HEK293 (cell line): ENCODE results near the gene ADRA2C.

ENCODE experiments used
- CTCF ChIA-PET: fragments of 350-600 bp; formaldehyde crosslinking; extraction: SDS; loops from one replicate; lab custom pipeline; 2021; ENCODE audit warnings: antibody characterized with exemption; lab: Yijun Ruan, JAX
- POLR2A ChIA-PET: fragments of 300-600 bp; formaldehyde crosslinking; extraction: SDS; loops from one replicate; lab custom pipeline; 2020; ENCODE audit warnings: antibody characterized with exemption, inconsistent platforms; lab: Yijun Ruan, JAX
- H3K27ac ChIP-seq: fragments of 200-500 bp; sonication (Bioruptor generic); 2 replicates; pipeline ENCODE4 v1.5.1; 2014; ENCODE audit warnings: low read depth, low read length, control low read depth, inconsistent platforms; ENCODE audit errors: extremely low read depth
- H3K36me3 ChIP-seq, 2 experiments: fragments of 200-500 bp in 1 of 2; sonication (Bioruptor generic) in 1 of 2; 1 replicate in 1 of 2; 2 replicates in 1 of 2; pipeline ENCODE4 v1.5.1; 2014 to 2017; ENCODE audit warnings: inconsistent platforms in 2 of 2, low read length in 2 of 2; ENCODE audit not compliant: control insufficient read depth in 2 of 2, insufficient read depth in 1 of 2
- H3K4me1 ChIP-seq: fragments of 200-500 bp; sonication (Bioruptor generic); 2 replicates; pipeline ENCODE4 v1.5.1; 2014; ENCODE audit warnings: mild to moderate bottlenecking, low read length, inconsistent platforms; ENCODE audit not compliant: control insufficient read depth, insufficient read depth
- H3K4me3 ChIP-seq: 2 replicates; pipeline ENCODE4 v1.5.1; 2011; ENCODE audit warnings: low read depth, mild to moderate bottlenecking, control low read depth, low read length, moderate library complexity
- H3K9me3 ChIP-seq: fragments of 200-500 bp; sonication (Bioruptor generic); 2 replicates; pipeline ENCODE4 v1.5.1; 2014; ENCODE audit warnings: low read depth, low read length, inconsistent platforms; ENCODE audit not compliant: control insufficient read depth, insufficient read depth
- BCL6B ChIP-seq: fragments of 450-650 bp; formaldehyde crosslinking; IDR thresholded peaks from 2 replicates; pipeline ENCODE4 v1.5.1; 2017; ENCODE audit warnings: missing biosample characterization, missing genetic modification characterization
- EGR2 ChIP-seq: fragments of 450-650 bp; formaldehyde crosslinking; IDR thresholded peaks from 2 replicates; pipeline ENCODE4 v1.5.1; 2016; ENCODE audit warnings: low read depth, missing biosample characterization, missing genetic modification characterization
- IKZF3 ChIP-seq: fragments of 450-650 bp; IDR thresholded peaks from 2 replicates; pipeline ENCODE4 v1.5.0; 2018; ENCODE audit warnings: missing biosample characterization, mild to moderate bottlenecking, missing genetic modification characterization, moderate library complexity
- KLF9 ChIP-seq: fragments of 450-650 bp; formaldehyde crosslinking; IDR thresholded peaks from 2 replicates; pipeline ENCODE4 v1.5.1; 2016; ENCODE audit warnings: missing biosample characterization, missing genetic modification characterization, low read depth
- MZF1 ChIP-seq: fragments of 450-650 bp; formaldehyde crosslinking; IDR thresholded peaks from 2 replicates; pipeline ENCODE4 v1.5.1; 2017; ENCODE audit warnings: missing biosample characterization, missing genetic modification characterization, borderline replicate concordance
- OVOL3 ChIP-seq: fragments of 450-650 bp; formaldehyde crosslinking; IDR thresholded peaks from 2 replicates; pipeline ENCODE4 v1.5.1; 2016; ENCODE audit warnings: missing biosample characterization, missing genetic modification characterization
- YY2 ChIP-seq: fragments of 450-650 bp; formaldehyde crosslinking; IDR thresholded peaks from 2 replicates; pipeline ENCODE4 v1.5.1; 2016; ENCODE audit warnings: missing biosample characterization, missing genetic modification characterization
- ZBTB8A ChIP-seq: fragments of 450-650 bp; formaldehyde crosslinking; IDR thresholded peaks from 2 replicates; pipeline ENCODE4 v1.5.1; 2016; ENCODE audit warnings: missing biosample characterization, missing genetic modification characterization
- ZNF146 ChIP-seq: fragments of 450-650 bp; formaldehyde crosslinking; IDR thresholded peaks from 2 replicates; pipeline ENCODE4 v1.5.1; 2016; ENCODE audit warnings: missing biosample characterization, missing genetic modification characterization
- ZNF169 ChIP-seq: fragments of 450-650 bp; formaldehyde crosslinking; IDR thresholded peaks from 2 replicates; pipeline ENCODE4 v1.5.1; 2016; ENCODE audit warnings: missing biosample characterization, missing genetic modification characterization
- ZNF2 ChIP-seq: fragments of 450-650 bp; formaldehyde crosslinking; IDR thresholded peaks from 2 replicates; pipeline ENCODE4 v1.5.1; 2016; ENCODE audit warnings: missing biosample characterization, missing genetic modification characterization
- ZNF274 ChIP-seq, 2 experiments: fragments of 200-500 bp in 1 of 2; fragments of 450-650 bp in 1 of 2; sonication (Bioruptor generic) in 1 of 2; formaldehyde crosslinking in 1 of 2; IDR thresholded peaks; 2 replicates each; pipeline versions ENCODE4 v1.5.1 to v1.6.1; 2014 to 2016; ENCODE audit warnings: borderline replicate concordance in 1 of 2, inconsistent platforms in 1 of 2, low read length in 1 of 2, missing biosample characterization in 1 of 2, missing genetic modification characterization in 1 of 2
- ZNF280D ChIP-seq: fragments of 450-650 bp; formaldehyde crosslinking; IDR thresholded peaks from 2 replicates; pipeline ENCODE4 v1.5.1; 2016; ENCODE audit warnings: missing biosample characterization, missing genetic modification characterization
- ZNF391 ChIP-seq: fragments of 450-650 bp; formaldehyde crosslinking; IDR thresholded peaks from 2 replicates; pipeline ENCODE4 v1.5.1; 2016; ENCODE audit warnings: low read depth, missing biosample characterization, missing genetic modification characterization, borderline replicate concordance
- ZNF394 ChIP-seq: fragments of 450-650 bp; formaldehyde crosslinking; IDR thresholded peaks from 2 replicates; pipeline ENCODE4 v1.5.1; 2016; ENCODE audit warnings: missing biosample characterization, missing genetic modification characterization, mild to moderate bottlenecking, moderate library complexity, borderline replicate concordance
- ZNF449 ChIP-seq: fragments of 450-650 bp; formaldehyde crosslinking; IDR thresholded peaks from 2 replicates; pipeline ENCODE4 v1.5.1; 2017; ENCODE audit warnings: missing biosample characterization, mild to moderate bottlenecking, missing genetic modification characterization, moderate library complexity
- ZNF561 ChIP-seq: fragments of 450-650 bp; IDR thresholded peaks from 2 replicates; pipeline ENCODE4 v1.5.1; 2018; ENCODE audit warnings: missing biosample characterization, missing genetic modification characterization, borderline replicate concordance
- ZNF610 ChIP-seq: fragments of 450-650 bp; formaldehyde crosslinking; IDR thresholded peaks from 2 replicates; pipeline ENCODE4 v1.5.1; 2016; ENCODE audit warnings: missing biosample characterization, missing genetic modification characterization, borderline replicate concordance
- ZNF670 ChIP-seq: fragments of 450-650 bp; formaldehyde crosslinking; IDR thresholded peaks from 2 replicates; pipeline ENCODE4 v1.5.1; 2016; ENCODE audit warnings: missing biosample characterization, missing genetic modification characterization, low read depth
- ZNF776 ChIP-seq: fragments of 450-650 bp; formaldehyde crosslinking; IDR thresholded peaks from 2 replicates; pipeline ENCODE4 v1.5.0; 2017; ENCODE audit warnings: missing biosample characterization, missing genetic modification characterization, borderline replicate concordance
- ZNF837 ChIP-seq: fragments of 450-650 bp; formaldehyde crosslinking; IDR thresholded peaks from 2 replicates; pipeline ENCODE4 v1.5.1; 2016; ENCODE audit warnings: missing biosample characterization, missing genetic modification characterization
- ZSCAN4 ChIP-seq: fragments of 450-650 bp; formaldehyde crosslinking; IDR thresholded peaks from 2 replicates; pipeline ENCODE4 v1.5.1; 2017; ENCODE audit warnings: missing biosample characterization, missing genetic modification characterization

The ADRA2C gene

GRCh38 chr4:3802571-3803474 lies 36.6 kb downstream of the ADRA2C start:
- POLR2A ChIA-PET: no interaction called here
- Histone ChIP-seq H3K4me3 (no peak overlapping the region), H3K27ac (no peak overlapping the region), H3K9me3 (no peaks in the 10 kb centered on the region), H3K4me1 (no peaks in the 10 kb centered on the region), H3K36me3 (no peaks in the 10 kb centered on the region)
- CTCF ChIA-PET: no interaction called here
- TF ChIP-seq ZNF2 (no peak), EGR2 (tag by site-specific recombination) (0 out of 2 replicates have a peak, but pooled peaks have one; percentile 8), ZNF394 (tag by site-specific recombination) (no peak), OVOL3 (tag by site-specific recombination) (no peak)

- Histone ChIP-seq H3K4me3 (no peak overlapping the region), H3K9me3 (no peaks in the 10 kb centered on the region), H3K27ac (no peak overlapping the region), H3K4me1 (no peaks in the 10 kb centered on the region), H3K36me3 (no peaks in the 10 kb centered on the region)
- POLR2A ChIA-PET: no interaction called here
- CTCF ChIA-PET: no interaction called here
- TF ChIP-seq ZNF610 (no peak), ZNF449 (tag by site-specific recombination) (no peak), ZNF837 (tag by site-specific recombination) (no peak), ZNF274 (IDR thresholded peaks at IDR 0.05; ENCODE audit: low read length) (no peak), ZNF274 (tag by site-specific recombination; IDR thresholded peaks at IDR 0.05; ENCODE audit: borderline replicate concordance) (no peak), ZNF776 (tag by site-specific recombination) (no peak), ZNF561 (tag by site-specific recombination) (no peak)
Observed at GRCh38 chr4:3803475-3803847, 37.3 kb downstream of the ADRA2C start.

- H3K4me3 ChIP-seq: no peak overlapping the region
- CTCF ChIA-PET: no interaction called here
- POLR2A ChIA-PET: no interaction called here
- H3K27ac ChIP-seq: no peak overlapping the region
- H3K9me3 ChIP-seq: no peaks in the 10 kb centered on the region
- H3K36me3 ChIP-seq: no peaks in the 10 kb centered on the region
- H3K4me1 ChIP-seq: no peaks in the 10 kb centered on the region
- TF ChIP-seq ZNF169 (tag by site-specific recombination) (no peak), BCL6B (tag by site-specific recombination) (no peak), ZNF280D (tag by site-specific recombination) (no peak), ZNF670 (tag by site-specific recombination) (no peak), IKZF3 (no peak), KLF9 (tag by site-specific recombination) (no peak), ZSCAN4 (tag by site-specific recombination) (no peak), ZNF391 (tag by site-specific recombination) (no peak), ZNF146 (tag by site-specific recombination) (no peak), ZBTB8A (tag by site-specific recombination) (no peak), YY2 (tag by site-specific recombination) (no peak), MZF1 (no peak)
Observed at GRCh38 chr4:3803946-3804345, 37.8 kb downstream of the ADRA2C start.
